WTC11 (cell line): ENCODE measurements around the gene ZNF888.

ENCODE experiments used
- ATF2 ChIP-seq: sonication (generic); formaldehyde crosslinking; IDR thresholded peaks from 2 replicates; pipeline ENCODE4 v1.8.1; 2022; ENCODE audit warnings: low read depth, missing genetic modification reagents, borderline replicate concordance
- CTCF ChIP-seq: fragments of 200-600 bp; IDR thresholded peaks from 2 replicates; pipeline ENCODE4 v1.8.0; 2022; ENCODE audit warnings: antibody characterized with exemption
- ELF4 ChIP-seq: sonication (generic); formaldehyde crosslinking; IDR thresholded peaks from 2 replicates; pipeline ENCODE4 v1.8.1; 2022; ENCODE audit warnings: low read depth, mild to moderate bottlenecking, moderate library complexity, missing genetic modification reagents
- SMAD3 ChIP-seq: sonication (generic); formaldehyde crosslinking; IDR thresholded peaks from 2 replicates; pipeline ENCODE4 v1.8.0; 2022; ENCODE audit warnings: missing genetic modification reagents, mild to moderate bottlenecking, borderline replicate concordance
- ZNF232 ChIP-seq: sonication (generic); formaldehyde crosslinking; IDR thresholded peaks from 2 replicates; pipeline ENCODE4 v1.8.0; 2022; ENCODE audit warnings: mild to moderate bottlenecking, missing genetic modification reagents
- ZSCAN18 ChIP-seq: fragments of 250-450 bp; sonication (Bioruptor Pico); IDR thresholded peaks from 2 replicates; pipeline ENCODE4 v2.1.2; 2022; ENCODE audit warnings: mild to moderate bottlenecking, moderate library complexity

- TF ChIP-seq CTCF: no peak
- TF ChIP-seq ELF4: no peak
- TF ChIP-seq ATF2 (CRISPR knock-in tag): no peak
- TF ChIP-seq SMAD3 (CRISPR knock-in tag): no peak
- TF ChIP-seq ZSCAN18 (CRISPR knock-in tag): no peak
- no peak for TF ChIP-seq ZNF232 (CRISPR knock-in tag)
Measured at GRCh38 chr19:52949422-52949821, 26.2 kb upstream of the ZNF888 start.
